Panc1 (cell line): ENCODE results near the gene GPATCH8. TPM values are rescaled to one million over a fixed set of nuclear protein-coding genes. Genes with fewer than 3 reads are reported as not detected.
A peak's percentile ranks its signal among the peaks of the same experiment; 100 is the strongest.

ENCODE experiments used
- ATAC-seq: fragments of 200-7000 bp; cut with Tn5 transposase; 2 replicates; pipeline ENCODE4 v1.9.1; 2020; ENCODE audit warnings: mild to moderate bottlenecking, moderate library complexity
- BruUV-seq: library from RNA; stranded (reverse); fragments of 400-500 nt; replicated peaks from 2 replicates; lab custom pipeline; 2021; lab: Mats Ljungman, UMichigan
- CTCF ChIA-PET: fragments of 300-600 bp; sonication (Branson Sonifier 250); formaldehyde crosslinking; loops from one replicate; lab custom pipeline; 2022; ENCODE audit warnings: antibody characterized with exemption; lab: Charles Lee
- POLR2A ChIA-PET: fragments of 300-600 bp; sonication (Branson Sonifier 250); formaldehyde crosslinking; loops from one replicate; lab custom pipeline; 2022; ENCODE audit warnings: antibody characterized with exemption; lab: Charles Lee
- DNase-seq: peaks from one replicate; pipeline ENCODE4 v3.0.0-alpha.2; 2010; ENCODE audit warnings: low read depth, low spot score
- H3K27ac ChIP-seq: 2 replicates; pipeline ENCODE4 v1.5.1; 2011; ENCODE audit warnings: mild to moderate bottlenecking, low read length, inconsistent platforms
- H3K27me3 ChIP-seq: fragments of 200-500 bp; sonication (Bioruptor generic); 2 replicates; pipeline ENCODE4 v1.6.0; 2014; ENCODE audit warnings: low read length, inconsistent platforms; ENCODE audit not compliant: control insufficient read depth, insufficient read depth
- H3K36me3 ChIP-seq: fragments of 200-500 bp; sonication (Bioruptor generic); 2 replicates; pipeline ENCODE4 v1.5.1; 2014; ENCODE audit warnings: inconsistent platforms, mild to moderate bottlenecking, low read length, moderate library complexity; ENCODE audit not compliant: control insufficient read depth, insufficient read depth
- H3K4me1 ChIP-seq: 2 replicates; pipeline ENCODE4 v1.5.1; 2011; ENCODE audit warnings: inconsistent platforms, mild to moderate bottlenecking, low read length, moderate library complexity; ENCODE audit not compliant: control insufficient read depth, insufficient read depth
- H3K4me3 ChIP-seq, 2 experiments: 2 replicates each; pipeline ENCODE4 v1.5.1; 2011 to 2012; ENCODE audit warnings: low read depth in 2 of 2, low read length in 2 of 2, mild to moderate bottlenecking in 2 of 2, inconsistent platforms in 1 of 2, moderate library complexity in 1 of 2
- H3K9me3 ChIP-seq: fragments of 200-500 bp; sonication (Bioruptor generic); 2 replicates; pipeline ENCODE4 v1.5.1; 2014; ENCODE audit warnings: low read depth, mild to moderate bottlenecking, inconsistent platforms, low read length, moderate library complexity; ENCODE audit not compliant: control insufficient read depth, insufficient read depth
- POLR2AphosphoS5 ChIP-seq: IDR thresholded peaks from 2 replicates; pipeline ENCODE4 v1.6.1; 2012; ENCODE audit warnings: mild to moderate bottlenecking, low read depth, low read length, moderate library complexity
- REST ChIP-seq, 2 experiments: IDR thresholded peaks; 2 replicates each; pipeline ENCODE4 v1.6.1; 2011 to 2012; ENCODE audit warnings: low read depth in 2 of 2, control low read depth in 1 of 2, low read length in 1 of 2, mild to moderate bottlenecking in 1 of 2, moderate library complexity in 1 of 2; ENCODE audit not compliant: insufficient read depth in 1 of 2
- SIN3A ChIP-seq: IDR thresholded peaks from 2 replicates; pipeline ENCODE4 v1.6.1; 2012; ENCODE audit warnings: low read depth, mild to moderate bottlenecking, low read length, moderate library complexity, borderline replicate concordance; ENCODE audit not compliant: insufficient read depth
- TCF7L2 ChIP-seq: IDR thresholded peaks from 2 replicates; pipeline ENCODE4 v1.6.1; 2011; ENCODE audit warnings: mild to moderate bottlenecking, low read depth, low read length, inconsistent platforms
- in situ Hi-C: cut with HindIII; loops from 2 replicates; pipeline ENCODE4 v1.10.0; 2016; ENCODE audit warnings: low sequenced_read_pairs, low pct_unique_long_range_greater_than_20kb
- intact Hi-C: fragments of 100-400 bp; cut with micrococcal nuclease; formaldehyde crosslinking; loops from one replicate; pipeline ENCODE4 v1.10.0; 2022; ENCODE audit not compliant: unreplicated experiment
- total RNA-seq: library from RNA; stranded (reverse); gene quantifications from one replicate; pipeline ENCODE4 v1.2.1, GENCODE V29; 2021; ENCODE audit not compliant: unreplicated experiment
- TF ChIP-seq, protein P1 (sequence below): fragments of 450-650 bp; IDR thresholded peaks from 2 replicates; pipeline ENCODE4 v1.5.1; 2017; ENCODE audit warnings: mild to moderate bottlenecking

GPATCH8 gene
- total RNA-seq, 1 experiment from 2014 or later = 30.8 TPM

- Histone ChIP-seq H3K27ac (no peak overlapping the region), H3K4me1 (no peaks in the 10 kb centered on the region), H3K36me3 (peaks cover 10% of the 10 kb centered on the region), H3K27me3 (no peaks in the 10 kb centered on the region), H3K4me3 (no peak overlapping the region), H3K9me3 (no peaks in the 10 kb centered on the region)
- DNase-seq (no peak), ATAC-seq (no peak)
- TF ChIP-seq, protein P1, sequence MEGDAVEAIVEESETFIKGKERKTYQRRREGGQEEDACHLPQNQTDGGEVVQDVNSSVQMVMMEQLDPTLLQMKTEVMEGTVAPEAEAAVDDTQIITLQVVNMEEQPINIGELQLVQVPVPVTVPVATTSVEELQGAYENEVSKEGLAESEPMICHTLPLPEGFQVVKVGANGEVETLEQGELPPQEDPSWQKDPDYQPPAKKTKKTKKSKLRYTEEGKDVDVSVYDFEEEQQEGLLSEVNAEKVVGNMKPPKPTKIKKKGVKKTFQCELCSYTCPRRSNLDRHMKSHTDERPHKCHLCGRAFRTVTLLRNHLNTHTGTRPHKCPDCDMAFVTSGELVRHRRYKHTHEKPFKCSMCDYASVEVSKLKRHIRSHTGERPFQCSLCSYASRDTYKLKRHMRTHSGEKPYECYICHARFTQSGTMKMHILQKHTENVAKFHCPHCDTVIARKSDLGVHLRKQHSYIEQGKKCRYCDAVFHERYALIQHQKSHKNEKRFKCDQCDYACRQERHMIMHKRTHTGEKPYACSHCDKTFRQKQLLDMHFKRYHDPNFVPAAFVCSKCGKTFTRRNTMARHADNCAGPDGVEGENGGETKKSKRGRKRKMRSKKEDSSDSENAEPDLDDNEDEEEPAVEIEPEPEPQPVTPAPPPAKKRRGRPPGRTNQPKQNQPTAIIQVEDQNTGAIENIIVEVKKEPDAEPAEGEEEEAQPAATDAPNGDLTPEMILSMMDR = peak; percentile 70
- TF ChIP-seq SIN3A = no peak
- ChIA-PET CTCF (no interaction called here), POLR2A (no interaction called here)
- intact Hi-C loops (no loop called here), in situ Hi-C loops (no loop called here)
- no TSS peak for BruUV-seq
These were observed 102.9 kb downstream of the GPATCH8 start for GRCh38 chr17:44400226-44400847.

GRCh38 chr17:44398692-44399691 lies 104.2 kb downstream of the GPATCH8 start:
- Histone ChIP-seq H3K4me3 (no peak overlapping the region), H3K9me3 (no peaks in the 10 kb centered on the region), H3K4me1 (no peaks in the 10 kb centered on the region), H3K27ac (no peak overlapping the region), H3K27me3 (no peaks in the 10 kb centered on the region), H3K36me3 (peaks cover 9% of the 10 kb centered on the region)
- ATAC-seq = no peak
- CTCF ChIA-PET = no interaction called here
- intact Hi-C loops = no loop called here
- POLR2A ChIA-PET = no interaction called here
- in situ Hi-C loops = no loop called here
- no TSS peak for BruUV-seq
- TF ChIP-seq POLR2AphosphoS5 (no peak), SIN3A (no peak), TCF7L2 (no peak), REST (IDR thresholded peaks at IDR 0.05; ENCODE audit: insufficient read depth in 1 of 2, low read depth in 2 of 2, low read length in 1 of 2) (no peak)
- TF ChIP-seq, protein P1 = no peak
- DNase-seq = no peak
